Measurements from ENCODE around the gene ORAI3.
A peak's percentile ranks its signal among the peaks of the same experiment; 100 is the strongest.

The ORAI3 gene

GRCh38 chr16:30982548-30983288 is 33.9 kb downstream of the ORAI3 start:
- no peak for TF ChIP-seq CTCF (conservative IDR thresholded peaks at IDR 0.05; ENCODE audit: low read length)
- peak; percentile 79 for DNase-seq (ENCODE audit: low read depth)
- no peak overlapping the region for H3K4me3 ChIP-seq (ENCODE audit: low read length)

GRCh38 chr16:30983289-30983889 is 34.5 kb downstream of the ORAI3 start:
- no peak overlapping the region for H3K4me3 ChIP-seq (ENCODE audit: low read length)
- TF ChIP-seq CTCF (conservative IDR thresholded peaks at IDR 0.05; ENCODE audit: low read length), result no peak
- DNase-seq (ENCODE audit: low read depth), result no peak

- DNase-seq (ENCODE audit: low read depth), result no peak
- no peak overlapping the region for H3K4me3 ChIP-seq (ENCODE audit: low read length)
- no peak for TF ChIP-seq CTCF (conservative IDR thresholded peaks at IDR 0.05; ENCODE audit: low read length)
Observed at GRCh38 chr16:30983898-30984610, 35.2 kb downstream of the ORAI3 start.

GRCh38 chr16:30984669-30985400 is 36.0 kb downstream of the ORAI3 start, which contains the start of gene HSD3B7:
Gene HSD3B7, plus strand, starts transcription at chr16:30985207. Its CDS starts 452 bp downstream, at chr16:30985659.
- peak within 1 kb of the TSS; percentile 73 for H3K4me3 ChIP-seq (ENCODE audit: low read length)
- peak; percentile 73 for DNase-seq (ENCODE audit: low read depth)
- TF ChIP-seq CTCF (conservative IDR thresholded peaks at IDR 0.05; ENCODE audit: low read length), result peak; percentile 92

- no peak for TF ChIP-seq CTCF (conservative IDR thresholded peaks at IDR 0.05; ENCODE audit: low read length)
- peak overlapping the region; percentile 73 for H3K4me3 ChIP-seq (ENCODE audit: low read length)
- peak; percentile 50 for DNase-seq (ENCODE audit: low read depth)
Observed at GRCh38 chr16:30985401-30986128, 36.7 kb downstream of the ORAI3 start.

Data from AG10803 (cell line).